HepG2 (cell line): ENCODE data around the gene ZFAND2A. TPM values are rescaled to one million over a fixed set of nuclear protein-coding genes. Genes with fewer than 3 reads are reported as not detected.

Experiments used
- ATAC-seq: fragments of 200-7000 bp; cut with Tn5 transposase; 3 replicates; pipeline ENCODE4 v1.9.1; 2020; ENCODE audit warnings: mild to moderate bottlenecking, moderate library complexity
- BruUV-seq: library from RNA; stranded (reverse); fragments of 400-500 nt; replicated peaks from 2 replicates; lab custom pipeline; 2021; lab: Mats Ljungman, UMichigan
- CTCF ChIA-PET: fragments of 300-600 bp; formaldehyde crosslinking; extraction: SDS; loops from one replicate; lab custom pipeline; 2021; ENCODE audit warnings: low total read pairs, inconsistent platforms, low intra/inter-chr PET ratio; lab: Yijun Ruan, JAX
- POLR2A ChIA-PET: fragments of 350-600 bp; sonication (Branson Sonifier 250); formaldehyde crosslinking; loops from one replicate; lab custom pipeline; 2020; ENCODE audit warnings: antibody characterized with exemption, inconsistent platforms; lab: Yijun Ruan, JAX
- DNase-seq: peaks from one replicate; pipeline ENCODE4 v3.0.0-alpha.2; 2015; ENCODE audit warnings: low spot score
- FAIRE-seq: peaks from 3 replicates; lab custom pipeline; 2011; peaks lifted over from hg19 to GRCh38; lab: Jason Lieb, UNC
- H2AFZ ChIP-seq: one replicate; pipeline ENCODE4 v1.6.1; 2011; ENCODE audit warnings: low read length, inconsistent platforms
- H3K27ac ChIP-seq: fragments of 300-600 bp; 3 replicates; pipeline ENCODE4 v1.8.0; 2011; ENCODE audit warnings: mixed run types, mild to moderate bottlenecking, mixed read lengths, low read length, inconsistent platforms; ENCODE audit not compliant: insufficient read depth; ENCODE audit errors: extremely low read length
- H3K27me3 ChIP-seq, 2 experiments: fragments of 200-600 bp in 1 of 2; 2 replicates in 1 of 2; 3 replicates in 1 of 2; pipeline versions ENCODE4 v1.6.0 to v1.8.0; 2011; ENCODE audit warnings: low read length in 2 of 2, mild to moderate bottlenecking in 2 of 2, moderate library complexity in 2 of 2, inconsistent platforms in 1 of 2; ENCODE audit not compliant: insufficient read depth in 2 of 2, control insufficient read depth in 1 of 2
- H3K36me3 ChIP-seq, 2 experiments: fragments of 200-600 bp in 1 of 2; replicated peaks in 1 of 2; 2 replicates in 1 of 2; 3 replicates in 1 of 2; pipeline versions ENCODE4 v1.5.1 to v1.8.0; 2011; ENCODE audit warnings: low read length in 2 of 2, inconsistent platforms in 1 of 2; ENCODE audit not compliant: insufficient read depth in 2 of 2, control insufficient read depth in 1 of 2
- H3K4me1 ChIP-seq: 2 replicates; pipeline ENCODE4 v1.5.1; 2012; ENCODE audit warnings: low read length, inconsistent platforms; ENCODE audit not compliant: insufficient read depth
- H3K4me2 ChIP-seq: 2 replicates; pipeline ENCODE4 v1.6.0; 2011; ENCODE audit warnings: low read depth, low read length, inconsistent platforms
- H3K4me3 ChIP-seq, 3 experiments: fragments of 200-600 bp in 1 of 3; sonication (generic), shearing (Covaris generic) in 1 of 3; replicated peaks in 1 of 3; 2 replicates each; pipeline ENCODE4 v1.5.1; 2011 to 2016; ENCODE audit warnings: low read length in 3 of 3, inconsistent platforms in 2 of 3, low read depth in 2 of 3, mild to moderate bottlenecking in 2 of 3, control low read depth in 1 of 3, mixed read lengths in 1 of 3; ENCODE audit not compliant: insufficient read depth in 1 of 3
- H3K79me2 ChIP-seq: one replicate; pipeline ENCODE4 v1.6.1; 2011; ENCODE audit warnings: low read length, inconsistent platforms; ENCODE audit not compliant: insufficient read depth
- H3K9ac ChIP-seq: 2 replicates; pipeline ENCODE4 v1.6.0; 2011; ENCODE audit warnings: mild to moderate bottlenecking, low read depth, low read length, inconsistent platforms; ENCODE audit not compliant: insufficient read depth
- H3K9me3 ChIP-seq: 2 replicates; pipeline ENCODE4 v1.5.1; 2012; ENCODE audit warnings: mild to moderate bottlenecking, low read length
- H4K20me1 ChIP-seq: 2 replicates; pipeline ENCODE4 v1.6.0; 2011; ENCODE audit warnings: inconsistent platforms, mild to moderate bottlenecking, low read length, moderate library complexity; ENCODE audit not compliant: insufficient read depth
- HDAC2 ChIP-seq: sonication (generic); formaldehyde crosslinking; IDR thresholded peaks from 2 replicates; pipeline ENCODE4 v1.4.0; 2020; ENCODE audit warnings: missing genetic modification reagents
- JDP2 ChIP-seq: sonication (generic); formaldehyde crosslinking; IDR thresholded peaks from 2 replicates; pipeline ENCODE4 v1.8.1; 2022; ENCODE audit warnings: missing genetic modification reagents, borderline replicate concordance
- MLLT10 ChIP-seq: sonication (generic); formaldehyde crosslinking; IDR thresholded peaks from 2 replicates; pipeline ENCODE4 v1.4.0; 2020; ENCODE audit warnings: missing genetic modification reagents
- MZF1 ChIP-seq: sonication (generic); formaldehyde crosslinking; IDR thresholded peaks from 2 replicates; pipeline ENCODE4 v1.8.1; 2023; ENCODE audit warnings: mild to moderate bottlenecking, missing genetic modification reagents, borderline replicate concordance
- RBM22 ChIP-seq: fragments of 200-400 bp; formaldehyde crosslinking; optimal IDR thresholded peaks from 2 replicates; pipeline ENCODE3; 2017; ENCODE audit warnings: mild to moderate bottlenecking, low read length, moderate library complexity
- STAG1 ChIP-seq: sonication (generic); formaldehyde crosslinking; IDR thresholded peaks from 2 replicates; pipeline ENCODE4 v1.4.0; 2020; ENCODE audit warnings: missing genetic modification reagents
- TARDBP ChIP-seq: sonication (generic); formaldehyde crosslinking; IDR thresholded peaks from 2 replicates; pipeline ENCODE4 v1.8.0; 2022; ENCODE audit warnings: mild to moderate bottlenecking, missing genetic modification reagents
- TRIM24 ChIP-seq: sonication (generic); formaldehyde crosslinking; IDR thresholded peaks from 2 replicates; pipeline ENCODE4 v1.8.0; 2022; ENCODE audit warnings: mild to moderate bottlenecking, missing genetic modification reagents
- ZNF121 ChIP-seq: sonication (generic); formaldehyde crosslinking; IDR thresholded peaks from 2 replicates; pipeline ENCODE4 v1.5.0; 2020; ENCODE audit warnings: mild to moderate bottlenecking, missing genetic modification reagents
- ZNF556 ChIP-seq: sonication (generic); formaldehyde crosslinking; IDR thresholded peaks from 2 replicates; pipeline ENCODE4 v1.4.0; 2020; ENCODE audit warnings: mild to moderate bottlenecking, missing genetic modification reagents, borderline replicate concordance
- WGBS: methylation state at CpG from one replicate; pipeline ENCODE4 v1.1.6; 2017; ENCODE audit warnings: low lambda C conversion rate; 5-methylcytosine and 5-hydroxymethylcytosine counted together
- in situ Hi-C: cut with HindIII; loops from 2 replicates; pipeline ENCODE4 v1.10.0; 2017; ENCODE audit warnings: low pct_unique_long_range_greater_than_20kb; ENCODE audit not compliant: extremely low pct_ligation_motif_present
- intact Hi-C: fragments of 100-400 bp; cut with micrococcal nuclease; formaldehyde crosslinking; loops from one replicate; pipeline ENCODE4 v1.10.0; 2022; ENCODE audit not compliant: unreplicated experiment
- polyA plus RNA-seq, 8 experiments: library from polyadenylated mRNA; depleted of rRNA in 3 of 8; stranded (reverse) in 7 of 8; unstranded in 1 of 8; fragments of >200 nt; fragmentation: Illumina TruSeq in 4 of 8; extraction: Trizol in 4 of 8; gene quantifications; 2 replicates each; pipeline versions ENCODE4 v1.2.1 to v1.2.3, GENCODE V29; 2011 to 2016; ENCODE audit warnings: low read depth in 4 of 8, missing spikeins in 1 of 8, mixed read lengths in 1 of 8; ENCODE audit not compliant: insufficient read depth in 1 of 8
- total RNA-seq, 5 experiments: library from RNA; depleted of rRNA; stranded (reverse); fragments of >200 nt; fragmentation: Illumina TruSeq; extraction: Trizol; gene quantifications; 2 replicates each; pipeline ENCODE4 v1.2.3, GENCODE V29; 2016; ENCODE audit warnings: low read depth in 1 of 5
- TF ChIP-seq, protein P1 (sequence below): sonication (generic); formaldehyde crosslinking; IDR thresholded peaks from 2 replicates; pipeline ENCODE4 v1.4.0; 2020; ENCODE audit warnings: missing genetic modification reagents; ENCODE audit errors: not compliant biosample characterization
- TF ChIP-seq, protein P2 (sequence below): IDR thresholded peaks from 2 replicates; pipeline ENCODE4 v1.6.1; 2016; ENCODE audit warnings: missing compliant biosample characterization, missing genetic modification reagents, borderline replicate concordance
- TF ChIP-seq, protein P3 (sequence below): IDR thresholded peaks from 2 replicates; pipeline ENCODE4 v1.6.1; 2012; ENCODE audit warnings: inconsistent platforms
- TF ChIP-seq, protein P4 (sequence below): sonication (generic); formaldehyde crosslinking; IDR thresholded peaks from 2 replicates; pipeline ENCODE4 v1.8.0; 2022; ENCODE audit warnings: missing genetic modification reagents, mild to moderate bottlenecking, borderline replicate concordance
- TF ChIP-seq, protein P5 (sequence below): sonication (generic); formaldehyde crosslinking; IDR thresholded peaks from 2 replicates; pipeline ENCODE4 v1.5.0; 2020; ENCODE audit warnings: mild to moderate bottlenecking, missing genetic modification reagents, moderate library complexity
- TF ChIP-seq, protein P6 (sequence below): sonication (generic); formaldehyde crosslinking; IDR thresholded peaks from 2 replicates; pipeline ENCODE4 v1.5.0; 2020; ENCODE audit warnings: mild to moderate bottlenecking, missing genetic modification reagents

Gene ZFAND2A
- total and polyA plus RNA-seq, 2 of the 13 experiments (the other 11 are each of a cell fraction or from before 2014, with no cell fraction given) = 140 to 153 TPM

DNA sequence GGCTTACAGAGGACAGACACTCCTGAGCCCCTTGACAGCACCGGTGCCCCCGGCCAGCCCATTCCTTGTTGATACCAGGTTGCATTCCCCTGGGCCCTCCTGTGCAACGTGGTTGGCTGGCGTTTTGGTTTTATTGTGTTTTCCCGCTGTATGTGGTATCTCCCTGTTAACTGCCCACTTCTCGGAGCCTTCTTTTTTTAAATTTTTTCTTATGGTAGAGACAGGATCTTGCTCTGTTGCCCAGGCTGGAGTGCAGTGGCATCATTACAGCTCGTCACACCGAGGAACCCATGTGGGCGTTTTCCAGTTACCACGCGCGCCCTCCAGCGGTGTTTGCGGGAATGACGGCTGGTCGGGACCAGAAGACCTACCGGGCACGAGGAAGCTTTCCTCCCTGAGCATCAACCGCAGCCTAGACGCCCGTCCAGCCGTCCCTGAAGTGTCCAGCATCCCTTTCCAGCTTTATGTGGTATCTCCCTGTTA lies 16.9 kb upstream of the ZFAND2A start:
- H3K4me3 ChIP-seq = no peak overlapping the region
- peaks cover 3 to 17% of the 10 kb centered on the region in 2 experiments; a peak in 2 of 5 replicates for H3K27me3 ChIP-seq
- H3K9ac ChIP-seq = no peak overlapping the region
- intact Hi-C loops (loop anchor here (2.0 to 5.0 kb wide), 3 partner anchors 40 to 90 kb away; partner anchors contain the start of gene GPER1), in situ Hi-C loops (loop anchor here (5.0 kb wide), 1 partner anchor 180 kb away; no protein-coding TSS in a partner anchor)
- ChIA-PET POLR2A (interaction anchor here (1.1 to 1.5 kb wide), 4 partner anchors 20 to 252 kb away, joined by 3 to 5 read pairs (median 4); partner anchors contain the start of gene GPER1), CTCF (interaction anchor here (0.6 to 2.4 kb wide), 3 partner anchors 53 to 184 kb away, joined by 3 to 9 read pairs (median 5); no protein-coding TSS in a partner anchor)
- FAIRE-seq (no peak), ATAC-seq (peak; percentile 49), DNase-seq (peak; percentile 39)
- H3K9me3 ChIP-seq = peaks cover 9% of the 10 kb centered on the region
- no peaks in the 10 kb centered on the region for H3K36me3 ChIP-seq
- peaks cover 32% of the 10 kb centered on the region for H3K4me1 ChIP-seq
- no TSS peak for BruUV-seq
- WGBS = 65% methylated on average over 22 of the region's 22 CpGs
- peak overlapping the region; percentile 93; the same call in 1 of the 2 replicates for H3K4me2 ChIP-seq
- no peaks in the 10 kb centered on the region for H4K20me1 ChIP-seq
- peak overlapping the region; percentile 57 for H3K27ac ChIP-seq
- no peak overlapping the region for H2AFZ ChIP-seq
- no peaks in the 10 kb centered on the region for H3K79me2 ChIP-seq
- TF ChIP-seq, protein P1, sequence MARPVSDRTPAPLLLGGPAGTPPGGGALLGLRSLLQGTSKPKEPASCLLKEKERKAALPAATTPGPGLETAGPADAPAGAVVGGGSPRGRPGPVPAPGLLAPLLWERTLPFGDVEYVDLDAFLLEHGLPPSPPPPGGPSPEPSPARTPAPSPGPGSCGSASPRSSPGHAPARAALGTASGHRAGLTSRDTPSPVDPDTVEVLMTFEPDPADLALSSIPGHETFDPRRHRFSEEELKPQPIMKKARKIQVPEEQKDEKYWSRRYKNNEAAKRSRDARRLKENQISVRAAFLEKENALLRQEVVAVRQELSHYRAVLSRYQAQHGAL (CRISPR knock-in tag) = no peak
- TF ChIP-seq MLLT10 (CRISPR knock-in tag) (no peak), MZF1 (CRISPR knock-in tag) (no peak), JDP2 (CRISPR knock-in tag) (no peak), TRIM24 (no peak), ZNF121 (CRISPR knock-in tag) (peak; percentile 98), STAG1 (CRISPR knock-in tag) (peak; percentile 62), HDAC2 (CRISPR knock-in tag) (peak; percentile 18; the same call in 1 of the 2 replicates), ZNF556 (CRISPR knock-in tag) (no peak), TARDBP (CRISPR knock-in tag) (no peak), RBM22 (no peak)
- TF ChIP-seq, protein P2, sequence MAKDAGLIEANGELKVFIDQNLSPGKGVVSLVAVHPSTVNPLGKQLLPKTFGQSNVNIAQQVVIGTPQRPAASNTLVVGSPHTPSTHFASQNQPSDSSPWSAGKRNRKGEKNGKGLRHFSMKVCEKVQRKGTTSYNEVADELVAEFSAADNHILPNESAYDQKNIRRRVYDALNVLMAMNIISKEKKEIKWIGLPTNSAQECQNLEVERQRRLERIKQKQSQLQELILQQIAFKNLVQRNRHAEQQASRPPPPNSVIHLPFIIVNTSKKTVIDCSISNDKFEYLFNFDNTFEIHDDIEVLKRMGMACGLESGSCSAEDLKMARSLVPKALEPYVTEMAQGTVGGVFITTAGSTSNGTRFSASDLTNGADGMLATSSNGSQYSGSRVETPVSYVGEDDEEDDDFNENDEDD (CRISPR knock-in tag) = no peak
- TF ChIP-seq, protein P3, sequence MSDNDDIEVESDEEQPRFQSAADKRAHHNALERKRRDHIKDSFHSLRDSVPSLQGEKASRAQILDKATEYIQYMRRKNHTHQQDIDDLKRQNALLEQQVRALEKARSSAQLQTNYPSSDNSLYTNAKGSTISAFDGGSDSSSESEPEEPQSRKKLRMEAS = peak; percentile 52; the same call in 1 of the 2 replicates
- TF ChIP-seq, protein P4, sequence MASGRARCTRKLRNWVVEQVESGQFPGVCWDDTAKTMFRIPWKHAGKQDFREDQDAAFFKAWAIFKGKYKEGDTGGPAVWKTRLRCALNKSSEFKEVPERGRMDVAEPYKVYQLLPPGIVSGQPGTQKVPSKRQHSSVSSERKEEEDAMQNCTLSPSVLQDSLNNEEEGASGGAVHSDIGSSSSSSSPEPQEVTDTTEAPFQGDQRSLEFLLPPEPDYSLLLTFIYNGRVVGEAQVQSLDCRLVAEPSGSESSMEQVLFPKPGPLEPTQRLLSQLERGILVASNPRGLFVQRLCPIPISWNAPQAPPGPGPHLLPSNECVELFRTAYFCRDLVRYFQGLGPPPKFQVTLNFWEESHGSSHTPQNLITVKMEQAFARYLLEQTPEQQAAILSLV (CRISPR knock-in tag) = no peak
- TF ChIP-seq, protein P5, sequence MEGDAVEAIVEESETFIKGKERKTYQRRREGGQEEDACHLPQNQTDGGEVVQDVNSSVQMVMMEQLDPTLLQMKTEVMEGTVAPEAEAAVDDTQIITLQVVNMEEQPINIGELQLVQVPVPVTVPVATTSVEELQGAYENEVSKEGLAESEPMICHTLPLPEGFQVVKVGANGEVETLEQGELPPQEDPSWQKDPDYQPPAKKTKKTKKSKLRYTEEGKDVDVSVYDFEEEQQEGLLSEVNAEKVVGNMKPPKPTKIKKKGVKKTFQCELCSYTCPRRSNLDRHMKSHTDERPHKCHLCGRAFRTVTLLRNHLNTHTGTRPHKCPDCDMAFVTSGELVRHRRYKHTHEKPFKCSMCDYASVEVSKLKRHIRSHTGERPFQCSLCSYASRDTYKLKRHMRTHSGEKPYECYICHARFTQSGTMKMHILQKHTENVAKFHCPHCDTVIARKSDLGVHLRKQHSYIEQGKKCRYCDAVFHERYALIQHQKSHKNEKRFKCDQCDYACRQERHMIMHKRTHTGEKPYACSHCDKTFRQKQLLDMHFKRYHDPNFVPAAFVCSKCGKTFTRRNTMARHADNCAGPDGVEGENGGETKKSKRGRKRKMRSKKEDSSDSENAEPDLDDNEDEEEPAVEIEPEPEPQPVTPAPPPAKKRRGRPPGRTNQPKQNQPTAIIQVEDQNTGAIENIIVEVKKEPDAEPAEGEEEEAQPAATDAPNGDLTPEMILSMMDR (CRISPR knock-in tag) = peak; percentile 75
- TF ChIP-seq, protein P6, sequence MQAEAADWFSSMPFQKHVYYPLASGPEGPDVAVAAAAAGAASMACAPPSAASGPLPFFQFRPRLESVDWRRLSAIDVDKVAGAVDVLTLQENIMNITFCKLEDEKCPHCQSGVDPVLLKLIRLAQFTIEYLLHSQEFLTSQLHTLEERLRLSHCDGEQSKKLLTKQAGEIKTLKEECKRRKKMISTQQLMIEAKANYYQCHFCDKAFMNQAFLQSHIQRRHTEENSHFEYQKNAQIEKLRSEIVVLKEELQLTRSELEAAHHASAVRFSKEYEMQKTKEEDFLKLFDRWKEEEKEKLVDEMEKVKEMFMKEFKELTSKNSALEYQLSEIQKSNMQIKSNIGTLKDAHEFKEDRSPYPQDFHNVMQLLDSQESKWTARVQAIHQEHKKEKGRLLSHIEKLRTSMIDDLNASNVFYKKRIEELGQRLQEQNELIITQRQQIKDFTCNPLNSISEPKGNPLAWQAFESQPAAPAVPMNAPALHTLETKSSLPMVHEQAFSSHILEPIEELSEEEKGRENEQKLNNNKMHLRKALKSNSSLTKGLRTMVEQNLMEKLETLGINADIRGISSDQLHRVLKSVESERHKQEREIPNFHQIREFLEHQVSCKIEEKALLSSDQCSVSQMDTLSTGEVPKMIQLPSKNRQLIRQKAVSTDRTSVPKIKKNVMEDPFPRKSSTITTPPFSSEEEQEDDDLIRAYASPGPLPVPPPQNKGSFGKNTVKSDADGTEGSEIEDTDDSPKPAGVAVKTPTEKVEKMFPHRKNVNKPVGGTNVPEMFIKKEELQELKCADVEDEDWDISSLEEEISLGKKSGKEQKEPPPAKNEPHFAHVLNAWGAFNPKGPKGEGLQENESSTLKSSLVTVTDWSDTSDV (CRISPR knock-in tag) = no peak
